ENCODE data around the gene UBA7. TPM values are rescaled to one million over a fixed set of nuclear protein-coding genes. Genes with fewer than 3 reads are reported as not detected.

Gene UBA7
- total and polyA plus RNA-seq, 2 of the 13 experiments (the other 11 are each of a cell fraction or from before 2014, with no cell fraction given), result 9.5 to 16.5 TPM

- TF ChIP-seq MYNN (CRISPR knock-in tag; IDR thresholded peaks at IDR 0.05; ENCODE audit: low read depth) (0 out of 2 replicates have a peak, but pooled peaks have one; percentile 33), NFIB (CRISPR knock-in tag; IDR thresholded peaks at IDR 0.05; ENCODE audit: borderline replicate concordance) (no peak), CEBPB (IDR thresholded peaks at IDR 0.05; ENCODE audit: borderline replicate concordance, low read depth, low read length) (no peak), TGIF2 (CRISPR knock-in tag; IDR thresholded peaks at IDR 0.05) (peak; percentile 69; the same call in 1 of the 2 replicates), LBX2 (CRISPR knock-in tag; IDR thresholded peaks at IDR 0.05; ENCODE audit: borderline replicate concordance) (no peak), EP300 (IDR thresholded peaks at IDR 0.05; ENCODE audit: low read depth in 2 of 2, low read length in 2 of 2) (no peak), EP300 (CRISPR knock-in tag; IDR thresholded peaks at IDR 0.05; ENCODE audit: borderline replicate concordance) (no peak), SOX5 (CRISPR knock-in tag; IDR thresholded peaks at IDR 0.05; ENCODE audit: borderline replicate concordance) (peak; percentile 22; the same call in 1 of the 2 replicates), ZSCAN9 (CRISPR knock-in tag; IDR thresholded peaks at IDR 0.05; ENCODE audit: borderline replicate concordance) (no peak), ZNF607 (CRISPR knock-in tag; IDR thresholded peaks at IDR 0.05; ENCODE audit: borderline replicate concordance) (peak; percentile 91), KLF12 (CRISPR knock-in tag; IDR thresholded peaks at IDR 0.05; ENCODE audit: borderline replicate concordance) (no peak), ZNF598 (CRISPR knock-in tag; IDR thresholded peaks at IDR 0.05; ENCODE audit: borderline replicate concordance) (no peak), DMAP1 (CRISPR knock-in tag; IDR thresholded peaks at IDR 0.05) (peak; percentile 38; the same call in 1 of the 2 replicates), ZNF235 (CRISPR knock-in tag; IDR thresholded peaks at IDR 0.05; ENCODE audit: borderline replicate concordance) (no peak), ZNF687 (CRISPR knock-in tag; IDR thresholded peaks at IDR 0.05) (peak; percentile 91), CHCHD3 (CRISPR knock-in tag; IDR thresholded peaks at IDR 0.05) (0 out of 2 replicates have a peak, but pooled peaks have one; percentile 47), ZNF160 (CRISPR knock-in tag; IDR thresholded peaks at IDR 0.05) (no peak), ZNF616 (CRISPR knock-in tag; IDR thresholded peaks at IDR 0.05; ENCODE audit: low read depth) (peak; percentile 74; the same call in 1 of the 2 replicates), SP140L (CRISPR knock-in tag; IDR thresholded peaks at IDR 0.05; ENCODE audit: borderline replicate concordance) (no peak), ZNF781 (CRISPR knock-in tag; IDR thresholded peaks at IDR 0.05; ENCODE audit: borderline replicate concordance, not compliant biosample characterization) (no peak), SMAD1 (CRISPR knock-in tag; IDR thresholded peaks at IDR 0.05; ENCODE audit: borderline replicate concordance, low read depth) (no peak; the same call in 1 of the 2 replicates), HOXA7 (CRISPR knock-in tag; IDR thresholded peaks at IDR 0.05) (no peak)
- TF ChIP-seq, protein P1, sequence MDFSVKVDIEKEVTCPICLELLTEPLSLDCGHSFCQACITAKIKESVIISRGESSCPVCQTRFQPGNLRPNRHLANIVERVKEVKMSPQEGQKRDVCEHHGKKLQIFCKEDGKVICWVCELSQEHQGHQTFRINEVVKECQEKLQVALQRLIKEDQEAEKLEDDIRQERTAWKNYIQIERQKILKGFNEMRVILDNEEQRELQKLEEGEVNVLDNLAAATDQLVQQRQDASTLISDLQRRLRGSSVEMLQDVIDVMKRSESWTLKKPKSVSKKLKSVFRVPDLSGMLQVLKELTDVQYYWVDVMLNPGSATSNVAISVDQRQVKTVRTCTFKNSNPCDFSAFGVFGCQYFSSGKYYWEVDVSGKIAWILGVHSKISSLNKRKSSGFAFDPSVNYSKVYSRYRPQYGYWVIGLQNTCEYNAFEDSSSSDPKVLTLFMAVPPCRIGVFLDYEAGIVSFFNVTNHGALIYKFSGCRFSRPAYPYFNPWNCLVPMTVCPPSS (IDR thresholded peaks at IDR 0.05), result no peak
- TF ChIP-seq, protein P2, sequence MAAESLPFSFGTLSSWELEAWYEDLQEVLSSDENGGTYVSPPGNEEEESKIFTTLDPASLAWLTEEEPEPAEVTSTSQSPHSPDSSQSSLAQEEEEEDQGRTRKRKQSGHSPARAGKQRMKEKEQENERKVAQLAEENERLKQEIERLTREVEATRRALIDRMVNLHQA (CRISPR knock-in tag; IDR thresholded peaks at IDR 0.05), result no peak
These were observed 42.6 kb upstream of the UBA7 start, which contains the start of gene TRAIP (continued) for GRCh38 chr3:49856181-49857005.

All from HepG2 (cell line).